ENCODE measurements around the gene MUCL3.
A peak's percentile ranks its signal among the peaks of the same experiment; 100 is the strongest.
"Not testable (repeated sequence)": the region's sequence is repeated elsewhere in the genome, so short reads cannot be mapped to it uniquely, and the experiment has no call there.

Gene MUCL3

GRCh38 chr6:30947231-30947630 is 6.5 kb downstream of the MUCL3 start:
- no peak for DNase-seq

GRCh38 chr6:30948811-30949210 is 8.0 kb downstream of the MUCL3 start:
- DNase-seq, result no peak

- no peak for DNase-seq
Observed at GRCh38 chr6:30951907-30952469, 11.2 kb downstream of the MUCL3 start.

GRCh38 chr6:30954631-30955366 is 14.0 kb downstream of the MUCL3 start:
- peak; percentile 71 for DNase-seq

GRCh38 chr6:30955367-30956042 is 14.7 kb downstream of the MUCL3 start:
- peak; percentile 82 for DNase-seq

GRCh38 chr6:30957716-30958115 is 16.9 kb downstream of the MUCL3 start:
- peak; percentile 87 for DNase-seq

- DNase-seq, result no peak
Observed at GRCh38 chr6:30960907-30961673, 20.3 kb downstream of the MUCL3 start.

GRCh38 chr6:30962716-30963115 is 21.9 kb downstream of the MUCL3 start:
- DNase-seq, result no peak

GRCh38 chr6:30963641-30964040 is 22.9 kb downstream of the MUCL3 start:
- DNase-seq, result no peak

GRCh38 chr6:30964075-30964474 is 23.3 kb downstream of the MUCL3 start:
- DNase-seq, result no peak

- no peak for DNase-seq
Observed at GRCh38 chr6:30965140-30965601, 24.4 kb downstream of the MUCL3 start.

GRCh38 chr6:30966154-30966553 is 25.4 kb downstream of the MUCL3 start:
- DNase-seq, result no peak

- DNase-seq, result not testable (repeated sequence)
Observed at GRCh38 chr6:30969171-30969570, 28.4 kb downstream of the MUCL3 start.

GRCh38 chr6:30970946-30971345 is 30.2 kb downstream of the MUCL3 start:
- DNase-seq, result no peak

GRCh38 chr6:30972816-30973215 is 32.0 kb downstream of the MUCL3 start:
- DNase-seq, result no peak

GRCh38 chr6:30974490-30975252 is 33.9 kb downstream of the MUCL3 start:
- DNase-seq, result no peak

GRCh38 chr6:30979141-30979540 is 38.4 kb downstream of the MUCL3 start:
- no peak for DNase-seq

GRCh38 chr6:30979690-30980089 is 38.9 kb downstream of the MUCL3 start:
- no peak for DNase-seq

GRCh38 chr6:30981942-30982772 is 41.4 kb downstream of the MUCL3 start:
- peak; percentile 86 for DNase-seq

GRCh38 chr6:30983439-30983838 is 42.7 kb downstream of the MUCL3 start, which contains the start of gene MUC21:
TSS of gene MUC21 (plus strand) at chr6:30983718. CDS start at chr6:30983959, 241 bp downstream.
- peak; percentile 13 for DNase-seq

GRCh38 chr6:30985490-30985889 is 44.7 kb downstream of the MUCL3 start:
- no peak for DNase-seq

All from islet precursor cell (in vitro differentiated cells).